Aorta (tissue), 5 donors: Measurements from ENCODE around the gene LPP. TPM values are rescaled to one million over a fixed set of nuclear protein-coding genes. Genes with fewer than 3 reads are reported as not detected.
A peak's percentile ranks its signal among the peaks of the same experiment; 100 is the strongest.

Source experiments
- ATAC-seq: fragments of 200-7000 bp; cut with Tn5 transposase; one replicate; pipeline ENCODE4 v1.9.1; 2022; ENCODE audit warnings: moderate library complexity; ENCODE audit not compliant: low FRiP score
- DNase-seq, 2 donors: peaks; one replicate each; pipeline ENCODE4 v3.0.0-alpha.2; 2020
- H3K27ac ChIP-seq, 2 donors: one replicate each; pipeline ENCODE4 v1.5.1; 2013; ENCODE audit warnings: low read length in 2 of 2, mild to moderate bottlenecking in 2 of 2, moderate library complexity in 2 of 2, control low read depth in 1 of 2, inconsistent platforms in 1 of 2, low read depth in 1 of 2
- H3K27me3 ChIP-seq, 2 donors: one replicate each; pipeline ENCODE4 v1.6.1; 2013; ENCODE audit warnings: control low read depth in 1 of 2, low read length in 1 of 2, mild to moderate bottlenecking in 1 of 2, moderate library complexity in 1 of 2; ENCODE audit not compliant: insufficient read depth in 2 of 2, control insufficient read depth in 1 of 2
- H3K36me3 ChIP-seq, 2 donors: one replicate each; pipeline ENCODE4 v1.6.1; 2013; ENCODE audit warnings: control low read depth in 1 of 2, low read length in 1 of 2, mild to moderate bottlenecking in 1 of 2; ENCODE audit not compliant: insufficient read depth in 2 of 2, control insufficient read depth in 1 of 2
- H3K4me1 ChIP-seq, 2 donors: one replicate each; pipeline ENCODE4 v1.6.1; 2013; ENCODE audit warnings: low read length in 2 of 2, control low read depth in 1 of 2, mild to moderate bottlenecking in 1 of 2, moderate library complexity in 1 of 2; ENCODE audit not compliant: insufficient read depth in 2 of 2, control insufficient read depth in 1 of 2
- H3K4me3 ChIP-seq, 2 donors: one replicate each; pipeline ENCODE4 v1.5.1; 2013; ENCODE audit warnings: low read length in 2 of 2, control low read depth in 1 of 2, mild to moderate bottlenecking in 1 of 2
- H3K9me3 ChIP-seq: one replicate; pipeline ENCODE4 v1.6.1; 2013; ENCODE audit warnings: mild to moderate bottlenecking, low read length; ENCODE audit not compliant: control insufficient read depth
- WGBS, 2 donors: extraction: QIAGEN DNeasy Blood & Tissue Kit; methylation state at CpG; one replicate each; pipeline ENCODE4 v1.1.7; 2013; 5-methylcytosine and 5-hydroxymethylcytosine counted together
- intact Hi-C, 2 donors: fragments of 100-400 bp; cut with DNase I; formaldehyde crosslinking; loops; one replicate each; pipeline versions ENCODE4 v1.14.2 to v1.15.0; 2022
- polyA plus RNA-seq, 2 donors: library from polyadenylated mRNA; stranded (reverse); fragments of 200-250 nt; gene quantifications; one replicate each; pipeline ENCODE4 v1.2.3, GENCODE V29; 2013
- total RNA-seq, 2 donors: library from RNA; stranded (reverse); fragmentation: NEBNext Ultra II Directional; extraction: Animal tissue kit (Norgen Biotek cat#: 25700); gene quantifications; one replicate each; pipeline ENCODE4 v1.2.1, GENCODE V29; 2021
- donor health status: healthy with polysubstance abuse.
- donor health status: Bipolar disorder and iron deficiency.
- donor health status: DM: no; HTN: no; CAD: no.
- donor health status: DM: no; HTN: no; CAD: no.
- donor health status: DM: yes; HTN: yes; CAD: no.

The LPP gene
- total and polyA plus RNA-seq, 4 donors, result 37.7 to 2,536 (median 527) TPM

GRCh38 chr3:188656196-188656982 is 502.4 kb downstream of the LPP start:
- no peak overlapping the region for H3K4me3 ChIP-seq
- 94% methylated on average over 3 of the region's 3 CpGs for WGBS, 2 donors
- peak in 1 of 2 donors; percentile 46 for DNase-seq
- peak; percentile 29 for ATAC-seq
- H3K27ac ChIP-seq, result peak overlapping the region in 1 of 2 donors; percentile 8
- peaks cover 7 to 16% of the 10 kb centered on the region in 2 donors for H3K4me1 ChIP-seq
- H3K36me3 ChIP-seq, result no peaks in the 10 kb centered on the region
- intact Hi-C loops, result no loop called here
- no peaks in the 10 kb centered on the region for H3K9me3 ChIP-seq
- H3K27me3 ChIP-seq, result no peaks in the 10 kb centered on the region

DNA sequence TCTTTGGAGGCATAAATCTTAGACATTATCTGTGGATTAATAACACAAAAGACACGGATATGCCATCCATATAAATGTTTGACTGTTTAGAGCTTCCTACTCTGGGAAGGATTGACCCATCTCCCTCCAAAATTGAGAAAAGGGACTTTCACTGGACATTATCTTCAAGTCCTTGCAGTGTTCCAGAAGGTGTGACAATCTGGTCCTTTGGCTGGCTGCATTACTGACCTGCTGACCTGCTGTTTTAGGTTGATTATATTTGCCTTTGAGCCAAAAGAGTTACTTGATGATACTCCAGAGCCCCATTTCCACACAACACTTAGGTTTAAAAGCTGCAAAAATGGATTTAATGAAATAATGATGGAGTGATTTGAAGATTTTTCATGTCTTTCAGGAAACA is 504.6 kb downstream of the LPP start:
- intact Hi-C loops, result no loop called here
- Histone ChIP-seq H3K4me1 (peaks cover 6 to 20% of the 10 kb centered on the region in 2 donors), H3K9me3 (no peaks in the 10 kb centered on the region), H3K4me3 (no peak overlapping the region), H3K27me3 (no peaks in the 10 kb centered on the region), H3K36me3 (no peaks in the 10 kb centered on the region), H3K27ac (peak overlapping the region in 1 of 2 donors; percentile 28)
- DNase-seq, result no peak
- ATAC-seq, result no peak
- WGBS, 2 donors, result 73 to 77% methylated on average over 1 of the region's 1 CpG

GRCh38 chr3:188659449-188660090 is 505.6 kb downstream of the LPP start:
- DNase-seq (no peak), ATAC-seq (no peak)
- H3K36me3 ChIP-seq, result no peaks in the 10 kb centered on the region
- peaks cover 6 to 20% of the 10 kb centered on the region in 2 donors for H3K4me1 ChIP-seq
- no peaks in the 10 kb centered on the region for H3K27me3 ChIP-seq
- 16 to 27% methylated on average over 5 of the region's 5 CpGs for WGBS, 2 donors
- no peak overlapping the region for H3K4me3 ChIP-seq
- intact Hi-C loops, result no loop called here
- no peaks in the 10 kb centered on the region for H3K9me3 ChIP-seq
- no peak overlapping the region for H3K27ac ChIP-seq

DNA sequence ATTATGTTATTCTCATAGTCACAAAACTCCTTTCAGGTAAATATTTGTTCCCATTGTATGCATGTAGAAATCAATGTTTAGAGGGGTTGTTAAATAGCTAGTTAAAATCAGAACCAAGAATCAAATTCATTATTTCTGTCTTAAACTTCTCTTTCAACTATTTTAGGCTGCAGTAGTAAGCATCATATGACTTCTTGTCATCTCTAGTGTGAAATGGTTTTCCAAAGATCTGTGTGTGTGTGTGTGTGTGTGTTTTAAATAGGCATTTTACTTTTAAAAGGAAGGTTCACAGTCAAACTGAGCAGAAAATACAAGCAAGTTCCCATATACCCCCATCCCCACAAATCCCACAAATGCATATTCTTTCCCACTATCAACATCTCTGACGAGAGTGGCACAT is 506.5 kb downstream of the LPP start:
- no peaks in the 10 kb centered on the region for H3K27me3 ChIP-seq
- H3K4me1 ChIP-seq, result peaks cover 6 to 17% of the 10 kb centered on the region in 2 donors
- no peaks in the 10 kb centered on the region for H3K9me3 ChIP-seq
- 99 to 100% methylated on average over 1 of the region's 1 CpG for WGBS, 2 donors
- no peak overlapping the region for H3K27ac ChIP-seq
- no peak for DNase-seq
- H3K36me3 ChIP-seq, result no peaks in the 10 kb centered on the region
- no peak for ATAC-seq
- H3K4me3 ChIP-seq, result no peak overlapping the region
- intact Hi-C loops, result no loop called here

GRCh38 chr3:188661806-188662205 is 507.8 kb downstream of the LPP start:
- no peaks in the 10 kb centered on the region for H3K27me3 ChIP-seq
- 71 to 83% methylated on average over 2 of the region's 2 CpGs for WGBS, 2 donors
- intact Hi-C loops, result no loop called here
- no peak for DNase-seq
- no peak overlapping the region for H3K27ac ChIP-seq
- H3K9me3 ChIP-seq, result no peaks in the 10 kb centered on the region
- peaks cover 2 to 14% of the 10 kb centered on the region in 2 donors for H3K4me1 ChIP-seq
- H3K4me3 ChIP-seq, result no peak overlapping the region
- no peak for ATAC-seq
- no peaks in the 10 kb centered on the region for H3K36me3 ChIP-seq

- DNase-seq, result no peak
- Histone ChIP-seq H3K27me3 (no peaks in the 10 kb centered on the region), H3K9me3 (no peaks in the 10 kb centered on the region), H3K27ac (no peak overlapping the region), H3K36me3 (no peaks in the 10 kb centered on the region), H3K4me3 (no peak overlapping the region), H3K4me1 (peaks cover 2 to 12% of the 10 kb centered on the region in 2 donors)
- intact Hi-C loops, result no loop called here
- no peak for ATAC-seq
- WGBS, 2 donors, result 39 to 40% methylated on average over 1 of the region's 1 CpG
These were observed 508.3 kb downstream of the LPP start for GRCh38 chr3:188662214-188662613.

- Histone ChIP-seq H3K27me3 (no peaks in the 10 kb centered on the region), H3K9me3 (no peaks in the 10 kb centered on the region), H3K4me1 (peaks cover 2 to 11% of the 10 kb centered on the region in 2 donors), H3K4me3 (no peak overlapping the region), H3K36me3 (no peaks in the 10 kb centered on the region), H3K27ac (no peak overlapping the region)
- DNase-seq, result no peak
- ATAC-seq, result no peak
- intact Hi-C loops, result no loop called here
- 67% methylated on average over 2 of the region's 2 CpGs for WGBS, 2 donors
These were observed 508.8 kb downstream of the LPP start for GRCh38 chr3:188662795-188663194.

DNA sequence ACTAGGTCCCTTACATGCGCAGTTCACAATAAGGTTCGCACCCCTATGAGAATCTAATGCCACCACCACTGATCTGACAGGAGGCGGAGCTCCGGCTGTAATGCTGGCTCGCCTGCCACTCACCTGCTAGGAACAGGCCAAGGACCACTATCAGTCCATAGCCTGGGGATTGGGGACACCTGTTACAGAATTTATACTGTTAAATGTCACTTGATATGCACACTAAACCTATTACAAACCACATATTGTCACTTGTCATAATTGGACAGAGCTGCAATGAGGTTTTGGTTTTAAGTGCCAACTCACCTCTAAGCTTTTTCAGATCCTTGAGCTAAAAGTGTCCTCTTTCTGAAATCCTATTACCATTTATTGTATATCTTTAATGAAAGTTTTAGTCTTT is 509.9 kb downstream of the LPP start:
- WGBS, 2 donors, result 94 to 97% methylated on average over 5 of the region's 5 CpGs
- no peak overlapping the region for H3K27ac ChIP-seq
- no peak for ATAC-seq
- intact Hi-C loops, result no loop called here
- H3K4me3 ChIP-seq, result no peak overlapping the region
- H3K9me3 ChIP-seq, result no peaks in the 10 kb centered on the region
- H3K4me1 ChIP-seq, result peaks cover 2 to 12% of the 10 kb centered on the region in 2 donors
- H3K36me3 ChIP-seq, result no peaks in the 10 kb centered on the region
- no peak for DNase-seq
- no peaks in the 10 kb centered on the region for H3K27me3 ChIP-seq

GRCh38 chr3:188664795-188665194 is 510.8 kb downstream of the LPP start:
- H3K27me3 ChIP-seq, result no peaks in the 10 kb centered on the region
- DNase-seq (no peak), ATAC-seq (peak; percentile 46)
- intact Hi-C loops, result no loop called here
- no peak overlapping the region for H3K4me3 ChIP-seq
- H3K4me1 ChIP-seq, result peaks cover 2 to 12% of the 10 kb centered on the region in 2 donors
- no peaks in the 10 kb centered on the region for H3K9me3 ChIP-seq
- WGBS, 2 donors, result 81 to 86% methylated on average over 3 of the region's 3 CpGs
- H3K27ac ChIP-seq, result peak overlapping the region in 1 of 2 donors; percentile 63
- no peaks in the 10 kb centered on the region for H3K36me3 ChIP-seq
